NCI-H1694 treated with DMSO at 0.1 percent for 48 hours (cell line): ENCODE measurements around the gene YTHDF1.
"Not testable (repeated sequence)": the region's sequence is repeated elsewhere in the genome, so short reads cannot be mapped to it uniquely, and the experiment has no call there.

ENCODE experiments used
- DNase-seq: peaks from one replicate; lab custom pipeline; 2025; lab: John Stamatoyannopoulos, UW

YTHDF1 gene

DNA sequence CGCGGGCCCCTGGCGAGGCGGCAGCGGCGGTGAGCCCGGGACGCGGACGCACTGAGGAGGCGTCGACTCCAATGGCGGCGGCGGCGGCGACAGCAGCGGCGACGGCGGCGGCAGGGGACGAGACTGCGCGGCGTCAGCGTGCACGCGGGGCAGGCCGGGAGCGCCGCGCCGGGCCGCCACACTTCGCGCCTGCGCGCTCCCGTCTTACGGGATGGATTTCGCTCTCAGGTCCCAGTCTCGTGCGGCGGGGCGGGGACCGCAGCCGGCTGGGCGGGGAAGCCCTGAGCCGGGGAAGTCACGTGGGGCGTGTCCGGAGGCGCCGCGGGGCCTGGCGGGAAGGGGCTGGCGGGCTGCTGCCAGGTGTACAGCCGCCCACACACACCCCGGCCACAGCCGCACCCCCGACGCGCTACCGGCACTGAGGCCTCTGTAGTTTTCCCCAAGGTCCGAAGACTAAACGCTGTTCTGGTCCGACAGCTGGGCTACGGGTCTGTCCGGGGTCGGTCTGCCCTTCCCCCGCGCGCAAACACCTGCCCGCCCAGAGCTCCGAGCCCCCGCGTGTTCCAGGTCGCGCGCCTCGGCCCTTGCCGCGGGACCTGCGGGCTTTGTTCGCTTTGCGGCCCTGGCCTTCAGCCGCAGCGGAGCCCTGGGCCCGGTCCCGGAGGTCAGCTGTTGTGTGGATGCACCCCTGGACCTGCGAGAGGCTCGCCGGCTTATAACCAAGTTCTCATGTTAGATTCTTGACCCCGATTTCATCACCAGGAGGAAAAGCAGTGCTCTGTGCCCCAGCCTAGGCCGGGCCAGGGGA lies at the start of gene YTHDF1:
Gene YTHDF1, minus strand, starts transcription at position 91 of the 808 bp plus-strand sequence. CDS start 239 bp downstream, outside the sequence.
- peak; percentile 85 for DNase-seq

DNA sequence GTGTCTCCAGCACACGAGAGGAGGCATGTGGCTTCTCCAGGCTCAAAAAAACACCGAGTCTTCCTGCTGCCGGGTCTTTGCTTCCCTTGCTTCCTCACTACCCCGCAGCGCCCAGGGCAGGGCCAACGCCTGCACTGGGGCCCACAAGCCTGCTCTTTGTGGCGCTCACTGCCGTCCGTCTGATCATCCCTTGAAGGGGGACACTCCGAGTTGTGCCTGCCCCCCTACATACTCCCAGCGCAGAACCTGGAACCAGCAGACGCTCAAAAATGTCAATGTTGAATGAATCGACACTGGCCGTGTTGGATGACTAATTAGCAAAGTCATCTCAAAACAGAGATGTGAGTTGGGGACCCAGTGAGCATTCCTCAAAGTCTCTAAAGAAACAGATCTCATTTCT lies 48.6 kb upstream of the YTHDF1 start:
- DNase-seq = no peak

DNA sequence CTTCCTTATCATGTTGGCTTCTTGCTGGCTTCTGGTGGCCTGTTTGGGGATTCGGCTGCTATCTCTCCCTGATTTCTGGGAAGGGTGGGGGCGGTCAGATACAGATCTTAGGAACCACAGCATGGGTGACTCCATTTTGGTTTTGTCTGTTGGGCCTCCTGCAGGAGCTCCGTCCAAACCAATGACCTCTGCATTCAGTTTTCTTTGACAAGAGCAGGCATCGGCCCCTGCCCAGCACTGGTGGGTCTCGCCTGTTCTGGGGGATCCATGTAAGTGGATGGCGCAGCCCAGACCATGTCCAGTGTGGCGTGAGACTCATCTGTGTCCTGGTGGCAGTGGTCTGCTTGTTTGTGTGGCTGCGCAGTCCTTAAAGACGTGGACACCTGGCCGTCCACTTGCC lies 48.1 kb upstream of the YTHDF1 start:
- DNase-seq = no peak

DNA sequence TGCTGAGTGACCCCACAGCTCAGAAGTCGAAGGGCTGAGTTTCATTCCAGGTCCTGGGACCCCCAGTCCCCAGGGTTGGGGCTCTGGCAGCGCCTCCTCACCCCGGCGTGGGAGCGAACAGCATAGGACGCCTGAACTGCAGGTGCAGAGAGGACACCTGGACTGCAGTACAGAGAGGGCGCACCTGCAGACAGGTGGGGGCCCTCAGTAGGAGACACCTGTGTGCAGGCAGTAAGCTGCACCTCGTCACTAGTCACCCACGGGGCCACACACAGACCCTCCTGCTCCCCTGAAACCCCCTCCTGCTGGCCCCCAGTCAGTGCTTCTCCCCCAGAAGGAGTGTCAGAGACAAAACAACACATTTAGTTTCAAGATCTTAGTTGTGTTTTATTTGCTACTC lies 46.9 kb upstream of the YTHDF1 start:
- DNase-seq = no peak

DNA sequence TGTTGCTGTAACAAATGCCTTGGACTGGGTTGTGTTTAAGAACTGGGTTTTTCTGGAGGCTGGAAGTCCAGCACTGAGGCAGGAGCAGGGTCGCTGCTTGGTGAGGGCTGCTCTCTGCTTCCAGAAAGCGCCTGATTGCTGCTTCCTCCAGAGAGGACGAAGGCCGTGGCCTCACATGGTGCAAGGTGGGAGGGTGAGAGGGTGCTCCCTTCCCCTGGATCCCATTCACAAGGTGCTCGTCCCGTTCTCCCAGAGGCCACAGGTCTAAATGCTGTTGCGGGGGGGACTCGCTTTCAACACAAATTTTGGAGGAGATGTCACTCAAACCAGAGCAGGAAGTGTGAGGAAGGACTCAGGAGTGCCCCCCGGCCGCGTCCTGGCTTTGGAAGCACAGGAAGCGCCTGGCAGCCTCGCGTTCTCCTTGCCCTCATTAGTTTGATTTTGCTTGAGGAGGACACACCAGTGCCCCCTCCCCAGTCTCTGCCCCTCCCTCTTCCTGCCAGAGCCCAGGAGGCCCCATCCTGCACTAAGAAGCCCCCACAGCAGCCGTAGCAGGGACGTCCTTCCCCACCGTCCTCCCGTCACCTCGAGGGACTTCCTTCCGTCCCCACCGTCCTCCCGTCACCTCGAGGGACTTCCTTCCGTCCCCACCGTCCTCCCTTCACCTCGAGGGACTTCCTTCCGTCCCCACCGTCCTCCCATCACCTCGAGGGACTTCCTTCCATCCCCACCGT lies 46.0 kb upstream of the YTHDF1 start:
- no peak for DNase-seq

DNA sequence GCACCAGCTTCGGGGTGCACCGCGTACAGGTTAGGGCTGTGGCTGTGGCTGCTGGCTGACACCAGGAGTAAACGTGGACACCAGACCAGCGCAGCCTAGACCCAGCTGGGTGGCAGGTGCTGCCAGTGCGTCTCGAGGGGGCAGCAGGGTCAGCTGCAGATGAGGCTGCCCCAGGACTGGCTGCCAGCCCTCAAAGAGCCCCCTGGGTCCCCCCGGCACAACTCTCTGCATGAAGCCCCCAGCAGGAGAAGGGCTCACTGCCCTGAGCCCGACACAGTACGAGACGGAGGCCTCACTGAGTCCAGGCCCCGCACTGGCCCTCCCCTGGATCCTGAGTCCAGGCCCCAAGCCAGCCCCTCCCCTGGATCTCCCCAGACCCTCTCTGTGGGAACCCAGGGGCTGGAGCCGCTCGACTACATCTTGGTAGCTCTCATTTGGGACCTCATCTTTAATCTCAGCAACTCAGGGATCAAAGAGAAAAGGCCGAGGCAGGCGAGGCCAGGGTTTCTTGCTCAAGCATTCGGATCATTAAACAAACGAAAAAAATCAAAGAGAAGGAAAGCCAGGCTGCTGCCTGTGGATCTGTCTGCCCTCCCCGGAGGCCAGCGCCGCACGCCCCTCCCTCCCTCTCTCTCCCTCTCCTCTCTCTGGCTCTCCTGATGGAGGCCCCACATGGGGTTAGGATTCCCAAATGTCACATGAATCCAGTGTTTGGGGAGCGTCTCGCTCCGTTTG lies 45.3 kb upstream of the YTHDF1 start:
- no peak for DNase-seq

DNA sequence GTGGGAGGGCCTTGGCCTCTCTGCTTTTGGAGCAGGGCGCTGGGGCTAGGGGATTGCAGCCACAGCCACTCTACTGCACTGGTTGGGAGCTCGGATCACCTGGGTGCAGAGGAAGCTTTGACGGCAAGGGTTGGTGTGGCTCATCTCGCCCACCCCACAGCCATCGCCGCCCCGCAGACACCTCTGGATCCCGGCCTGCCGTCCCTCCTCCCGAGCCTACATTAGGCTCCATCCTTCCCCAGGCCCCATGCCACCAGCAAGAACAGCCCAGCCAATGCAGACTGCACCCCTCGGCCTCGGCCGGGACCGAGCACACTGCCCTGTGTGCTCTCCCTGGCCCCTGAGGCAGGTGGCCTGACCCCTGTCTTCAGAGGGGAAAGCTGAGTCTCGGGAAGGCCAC lies 44.6 kb upstream of the YTHDF1 start:
- DNase-seq = no peak

DNA sequence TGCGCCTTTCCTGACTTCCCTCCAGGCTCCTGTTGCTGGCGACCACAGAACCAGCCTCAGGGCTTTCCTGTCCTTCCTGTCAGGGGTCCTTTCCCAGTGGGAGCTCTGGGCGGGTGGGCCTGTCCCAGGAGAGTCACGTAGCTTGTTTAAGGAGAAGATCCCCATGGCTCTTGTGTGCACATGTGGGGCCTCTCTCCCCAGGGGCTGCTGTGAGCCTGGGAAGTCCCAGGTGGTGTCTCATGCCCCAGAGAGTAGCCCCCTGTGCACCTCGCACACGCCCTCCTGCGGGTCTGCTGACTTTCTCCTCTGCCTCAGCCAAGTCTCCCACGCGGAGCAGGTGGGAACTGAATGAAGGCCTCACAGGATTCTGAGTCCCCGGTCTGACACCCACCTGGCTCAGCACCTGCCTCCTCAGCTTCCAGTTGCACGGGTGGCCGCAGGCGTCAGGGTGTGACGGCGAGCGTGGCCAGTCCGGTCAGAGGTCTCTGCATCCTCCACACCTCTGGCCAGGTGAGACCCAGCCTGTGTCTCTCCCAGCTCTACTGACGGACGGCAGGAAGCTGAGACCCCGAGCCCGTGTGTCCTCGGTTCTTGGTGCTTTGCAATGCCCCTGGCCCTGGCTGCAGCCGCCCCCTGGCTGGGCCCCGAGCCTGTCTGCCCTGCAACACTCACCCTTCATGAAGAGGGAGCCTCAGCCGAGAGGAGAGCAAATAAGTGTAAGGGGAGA lies 44.0 kb upstream of the YTHDF1 start:
- DNase-seq = no peak

DNA sequence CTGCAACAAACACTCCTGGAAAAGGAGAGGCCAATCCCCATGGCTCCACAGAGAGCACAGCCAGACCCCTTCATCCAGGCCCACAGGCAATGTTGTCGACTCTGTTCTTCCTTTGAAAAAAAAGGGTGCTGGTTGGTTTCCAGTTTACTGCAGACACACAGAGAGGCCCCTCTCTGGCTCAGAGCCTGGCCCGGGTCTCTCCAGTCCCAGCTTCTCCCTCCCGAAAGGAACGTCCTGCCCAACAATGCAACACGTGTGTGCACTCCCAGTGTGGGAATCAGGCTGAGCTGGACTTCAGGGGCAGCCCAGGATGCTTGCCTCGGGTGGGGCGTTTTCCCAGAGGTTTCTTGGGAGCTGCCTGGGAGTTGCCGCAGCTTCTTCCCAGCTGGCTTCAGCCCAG lies 42.9 kb upstream of the YTHDF1 start:
- DNase-seq = no peak

DNA sequence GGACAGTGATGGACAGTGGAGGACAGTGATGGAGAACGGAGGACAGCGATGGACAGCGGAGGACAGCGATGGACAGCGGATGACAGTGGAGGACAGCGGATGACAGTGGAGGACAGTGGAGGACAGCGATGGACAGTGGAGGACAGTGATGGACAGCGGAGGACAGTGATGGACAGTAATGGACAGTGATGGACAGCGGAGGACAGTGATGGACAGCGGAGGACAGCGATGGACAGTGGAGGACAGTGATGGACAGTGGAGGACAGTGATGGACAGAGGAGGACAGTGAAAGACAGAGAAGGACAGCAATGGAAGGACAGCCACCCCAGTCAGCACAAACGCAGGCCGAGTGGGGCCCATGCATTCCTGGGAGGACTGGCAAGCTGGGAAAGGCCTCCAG lies 41.7 kb upstream of the YTHDF1 start:
- no peak for DNase-seq

DNA sequence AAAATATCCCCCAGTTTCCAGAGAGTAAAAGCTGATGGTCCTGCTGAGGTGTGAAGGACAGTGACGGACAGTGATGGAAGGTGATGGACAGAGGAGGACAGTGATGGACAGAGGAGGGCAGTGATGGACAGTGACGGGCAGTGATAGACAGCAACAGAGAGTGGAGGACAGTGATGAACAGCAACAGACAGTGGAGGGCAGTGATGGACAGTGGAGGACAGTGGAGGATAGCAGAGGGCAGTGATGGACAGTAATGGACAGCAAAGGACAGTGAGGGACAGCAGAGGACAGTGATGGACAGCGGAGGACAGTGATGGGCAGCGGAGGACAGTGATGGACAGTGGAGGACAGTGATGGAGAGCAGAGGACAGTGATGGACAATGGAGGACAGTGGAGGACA lies 41.0 kb upstream of the YTHDF1 start:
- DNase-seq = no peak

DNA sequence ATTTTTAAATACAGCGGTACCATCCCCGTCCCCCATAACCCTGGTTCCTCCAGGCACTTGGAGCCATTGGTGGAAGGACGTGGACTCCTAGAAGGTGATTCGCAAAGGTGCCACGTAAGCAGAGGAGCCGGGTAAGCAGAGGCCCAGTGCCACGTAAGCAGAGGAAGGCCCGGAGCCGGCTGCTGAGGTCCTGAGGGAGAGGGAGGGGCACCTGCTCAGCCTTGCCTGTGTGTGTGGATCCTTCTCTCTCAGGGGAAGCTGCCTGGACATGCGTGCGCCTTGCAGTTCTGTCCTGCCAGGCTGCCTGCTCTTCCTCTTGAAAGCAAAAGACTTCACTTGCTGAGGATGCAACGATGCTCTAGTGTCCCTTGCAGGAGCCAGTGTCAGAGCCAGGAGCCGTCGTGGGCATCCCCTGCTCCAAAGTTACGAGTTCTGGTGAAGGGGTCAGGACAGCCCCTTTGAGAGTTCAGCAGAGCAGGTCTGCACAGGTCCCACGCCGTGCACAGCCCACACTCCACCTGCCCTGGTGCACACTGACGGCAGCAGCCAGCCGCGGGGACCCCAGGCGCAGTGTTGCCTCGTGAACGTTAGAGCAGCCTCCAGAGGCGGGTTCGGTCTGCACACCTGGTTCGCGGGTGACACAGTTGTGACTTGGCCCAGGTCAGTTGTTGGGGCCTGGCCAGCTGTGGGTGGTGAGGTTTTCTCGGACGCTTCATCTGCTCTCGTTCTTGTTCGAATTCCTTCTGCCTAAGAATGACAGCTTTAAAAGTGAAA lies 40.2 kb upstream of the YTHDF1 start:
- no peak for DNase-seq

DNA sequence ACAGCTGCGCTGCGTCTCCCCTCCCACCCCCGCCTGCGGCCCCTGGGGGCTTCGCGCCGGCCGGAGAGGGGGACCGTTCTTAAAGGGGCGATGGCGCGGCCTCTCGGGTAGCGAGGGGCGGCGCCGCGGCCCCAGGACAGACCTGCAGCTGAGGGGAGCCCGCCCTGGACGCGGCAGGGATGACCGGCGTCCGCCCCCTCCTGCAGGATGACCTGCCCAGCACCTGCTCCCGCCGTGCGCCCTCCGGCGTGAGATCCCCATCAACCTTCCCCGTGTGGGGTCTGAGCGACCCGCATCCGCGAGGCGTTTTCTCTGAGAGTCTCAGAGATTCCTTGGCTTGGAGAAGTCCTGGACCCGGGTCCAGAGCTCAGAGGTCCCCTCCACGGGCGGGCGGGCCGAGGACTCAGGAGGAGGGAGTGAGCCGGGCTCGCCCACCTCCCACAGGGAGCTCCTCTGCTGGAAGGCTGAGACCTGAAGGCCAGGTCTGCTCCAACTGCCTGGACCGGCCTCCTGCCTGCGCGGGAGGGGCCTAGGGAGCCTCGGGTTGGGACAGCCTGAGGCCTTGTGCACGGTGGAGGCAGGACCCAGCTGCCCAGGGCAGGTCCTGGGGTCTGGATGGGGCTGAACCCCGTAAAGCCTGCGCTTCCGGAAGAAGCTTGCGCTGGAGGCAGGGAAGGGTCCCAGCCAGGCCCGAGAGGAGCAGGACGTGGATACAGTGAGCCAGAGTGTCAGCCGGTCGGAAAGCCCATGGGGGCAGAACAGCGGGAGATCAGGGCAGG lies 38.9 kb upstream of the YTHDF1 start:
- DNase-seq = no peak

DNA sequence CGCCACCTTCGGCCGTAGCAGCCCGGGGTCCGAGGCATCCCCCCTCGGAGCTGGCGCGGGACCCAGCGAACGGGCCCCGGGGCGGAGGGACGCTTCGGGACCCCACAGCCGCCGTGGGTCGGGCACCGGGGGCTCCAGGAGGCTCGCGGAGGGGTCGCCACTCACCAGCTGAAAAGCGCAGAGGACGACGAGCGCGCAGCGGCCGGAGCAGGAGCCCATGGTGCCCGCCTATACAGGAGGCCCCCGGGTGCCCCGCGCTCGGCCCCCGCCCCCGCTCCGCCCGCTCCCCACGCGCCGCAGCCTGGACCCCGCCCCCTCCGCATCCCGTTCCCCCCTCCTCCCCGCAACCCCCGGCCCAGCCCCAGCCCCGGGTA lies 38.3 kb upstream of the YTHDF1 start, which contains the start of gene NKAIN4:
Gene NKAIN4, minus strand, starts transcription at position 232 of the 374 bp plus-strand sequence. Its CDS starts 13 bp downstream, at position 219.
- DNase-seq = no peak

DNA sequence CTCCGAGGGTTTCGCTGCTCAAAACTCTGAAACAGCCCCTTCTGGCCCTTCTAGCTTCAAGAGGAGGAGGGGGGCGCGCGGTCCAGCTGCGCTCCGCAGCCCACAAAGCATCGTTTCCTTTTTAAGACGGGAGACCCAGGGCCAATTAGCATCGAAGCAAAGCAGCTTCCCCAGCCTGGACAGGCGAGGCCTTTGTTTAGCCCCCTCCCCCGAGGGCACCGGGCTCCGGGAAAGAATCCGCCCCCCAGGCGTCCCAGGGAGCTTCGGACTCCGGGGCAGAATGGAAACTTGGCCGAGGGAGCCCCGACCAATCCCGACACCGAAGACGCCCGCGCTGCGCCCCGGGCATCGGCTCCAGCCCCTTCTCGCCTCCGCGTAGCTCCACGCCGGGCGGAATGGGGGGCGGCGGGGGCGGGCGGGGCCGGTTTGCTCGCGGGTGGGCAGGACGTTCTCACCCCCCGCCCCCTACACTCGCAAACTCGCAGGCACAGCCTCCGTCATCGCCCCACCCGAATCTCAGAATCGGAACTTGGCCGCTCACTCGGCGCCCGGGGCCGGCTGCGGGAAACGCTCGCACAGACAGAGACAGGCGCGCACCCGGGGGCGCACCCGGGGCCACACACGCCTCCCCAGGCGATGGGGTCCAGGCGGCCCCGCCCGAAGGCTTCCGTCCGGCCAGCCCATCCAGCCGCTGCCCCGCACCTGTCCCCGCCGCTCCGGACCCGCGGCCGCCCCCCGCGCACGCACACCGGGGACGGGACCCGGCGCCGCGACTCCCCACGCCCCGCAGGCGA lies 37.7 kb upstream of the YTHDF1 start:
- DNase-seq = no peak

DNA sequence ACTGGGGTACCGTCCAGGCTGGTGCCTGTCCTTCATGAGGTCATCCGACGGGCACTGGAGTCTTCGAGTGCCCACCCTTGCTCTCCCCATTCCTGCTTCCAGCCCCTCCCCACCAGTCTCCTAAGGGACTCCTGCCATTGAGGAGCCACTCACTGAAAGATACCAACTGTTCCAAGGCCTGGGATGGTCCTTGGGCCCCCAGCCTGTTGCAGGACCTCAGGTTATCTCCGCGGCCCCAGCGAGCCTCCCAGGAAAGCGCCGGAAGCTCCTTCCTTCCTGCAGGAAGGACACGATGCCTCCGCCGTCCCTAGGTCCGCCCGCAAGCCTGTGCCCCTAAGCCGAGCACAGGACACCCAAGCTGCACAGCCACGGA lies 37.1 kb upstream of the YTHDF1 start:
- no peak for DNase-seq

DNA sequence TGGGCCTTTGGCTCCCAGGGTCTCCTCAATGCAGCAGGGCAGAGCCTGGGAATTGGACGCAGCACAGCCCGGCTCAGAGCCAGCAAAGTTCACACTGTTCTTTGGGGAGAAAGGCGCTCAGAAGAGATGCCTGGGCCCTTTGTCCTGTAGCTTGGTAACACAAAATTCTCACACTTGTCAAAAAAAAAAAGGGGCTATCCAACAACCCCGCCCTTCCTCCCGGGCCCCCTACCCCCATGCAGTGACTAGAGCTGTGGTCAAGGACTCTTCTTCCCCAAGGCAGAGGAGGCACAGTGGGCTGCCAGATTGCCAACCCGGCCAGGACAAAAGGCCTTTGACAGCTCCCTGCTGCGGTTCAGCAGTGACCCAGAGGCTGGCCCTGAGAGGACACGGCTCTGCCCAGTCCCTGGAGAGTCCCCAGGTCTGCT lies 36.4 kb upstream of the YTHDF1 start:
- no peak for DNase-seq

DNA sequence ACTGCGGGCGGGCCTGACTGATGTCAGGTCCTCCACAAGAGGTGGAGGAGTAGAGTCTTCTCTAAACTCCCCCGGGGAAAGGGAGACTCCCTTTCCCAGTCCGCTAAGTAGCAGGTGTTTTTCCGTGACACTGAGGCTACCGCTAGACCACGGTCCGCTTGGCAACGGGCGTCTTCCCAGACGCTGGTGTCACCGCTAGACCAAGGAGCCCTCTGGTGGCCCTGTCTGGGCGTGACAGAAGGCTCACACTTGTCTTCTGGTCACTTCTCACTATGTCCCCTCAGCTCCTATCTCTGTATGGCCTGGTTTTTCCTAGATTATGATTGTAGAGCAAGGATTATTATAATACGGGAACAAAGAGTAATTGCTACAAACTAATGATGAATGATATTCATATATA lies 35.4 kb upstream of the YTHDF1 start:
- not testable (repeated sequence) for DNase-seq

DNA sequence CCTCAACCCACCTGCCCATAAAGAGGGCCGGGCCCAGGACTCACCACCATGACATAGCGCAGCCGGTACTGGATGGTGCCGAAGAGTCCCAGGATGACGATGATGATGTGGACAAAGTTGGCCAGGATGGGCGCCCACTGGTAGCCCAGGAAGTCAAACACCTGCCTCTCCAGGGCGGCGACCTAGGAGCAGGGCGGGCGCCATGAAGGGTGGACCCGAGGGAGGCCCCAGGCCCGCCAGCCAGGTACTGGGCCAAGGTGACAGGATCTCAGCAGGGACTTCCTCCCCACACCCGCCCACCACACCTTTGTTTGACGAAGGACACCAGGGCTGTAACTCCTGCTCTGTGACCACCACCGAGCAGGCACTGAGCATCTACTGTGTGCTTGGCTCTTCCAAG lies 34.0 kb upstream of the YTHDF1 start:
- no peak for DNase-seq
